ENCODE data around the gene ENDOD1.

The ENDOD1 gene

GRCh38 chr11:95078526-95078925 is 11.1 kb upstream of the ENDOD1 start:
- DNase-seq: no peak

GRCh38 chr11:95081010-95081409 is 8.6 kb upstream of the ENDOD1 start:
- no peak for DNase-seq

GRCh38 chr11:95081412-95081811 is 8.2 kb upstream of the ENDOD1 start:
- DNase-seq: no peak

GRCh38 chr11:95082576-95083001 is 7.1 kb upstream of the ENDOD1 start:
- DNase-seq: no peak

GRCh38 chr11:95084509-95084908 is 5.1 kb upstream of the ENDOD1 start:
- no peak for DNase-seq

- DNase-seq: no peak
Measured at GRCh38 chr11:95085117-95085816, 4.4 kb upstream of the ENDOD1 start.

GRCh38 chr11:95086151-95086550 is 3.5 kb upstream of the ENDOD1 start:
- no peak for DNase-seq

GRCh38 chr11:95086836-95087570 is 2.6 kb upstream of the ENDOD1 start:
- DNase-seq: no peak

- DNase-seq: no peak
Measured at GRCh38 chr11:95088946-95089619, 563 bp upstream of the ENDOD1 start.

GRCh38 chr11:95091663-95092180 is 2.1 kb downstream of the ENDOD1 start:
- no peak for DNase-seq

GRCh38 chr11:95092549-95093324 is 3.1 kb downstream of the ENDOD1 start:
- peak; percentile 73 for DNase-seq

GRCh38 chr11:95093548-95093947 is 3.9 kb downstream of the ENDOD1 start:
- DNase-seq: no peak

- DNase-seq: peak; percentile 75
Measured at GRCh38 chr11:95095858-95096587, 6.4 kb downstream of the ENDOD1 start.

GRCh38 chr11:95097209-95097608 is 7.6 kb downstream of the ENDOD1 start:
- DNase-seq: no peak

- no peak for DNase-seq
Measured at GRCh38 chr11:95098826-95099225, 9.2 kb downstream of the ENDOD1 start.

GRCh38 chr11:95100191-95100648 is 10.6 kb downstream of the ENDOD1 start:
- no peak for DNase-seq

- DNase-seq: no peak
Measured at GRCh38 chr11:95100856-95101507, 11.3 kb downstream of the ENDOD1 start.

GRCh38 chr11:95101935-95102334 is 12.3 kb downstream of the ENDOD1 start:
- DNase-seq: no peak

GRCh38 chr11:95102733-95103132 is 13.1 kb downstream of the ENDOD1 start:
- DNase-seq: no peak

GRCh38 chr11:95103701-95104100 is 14.1 kb downstream of the ENDOD1 start:
- no peak for DNase-seq

GRCh38 chr11:95104121-95104830 is 14.6 kb downstream of the ENDOD1 start:
- DNase-seq: no peak
